ENCODE results near the gene SLC16A4.

DNA sequence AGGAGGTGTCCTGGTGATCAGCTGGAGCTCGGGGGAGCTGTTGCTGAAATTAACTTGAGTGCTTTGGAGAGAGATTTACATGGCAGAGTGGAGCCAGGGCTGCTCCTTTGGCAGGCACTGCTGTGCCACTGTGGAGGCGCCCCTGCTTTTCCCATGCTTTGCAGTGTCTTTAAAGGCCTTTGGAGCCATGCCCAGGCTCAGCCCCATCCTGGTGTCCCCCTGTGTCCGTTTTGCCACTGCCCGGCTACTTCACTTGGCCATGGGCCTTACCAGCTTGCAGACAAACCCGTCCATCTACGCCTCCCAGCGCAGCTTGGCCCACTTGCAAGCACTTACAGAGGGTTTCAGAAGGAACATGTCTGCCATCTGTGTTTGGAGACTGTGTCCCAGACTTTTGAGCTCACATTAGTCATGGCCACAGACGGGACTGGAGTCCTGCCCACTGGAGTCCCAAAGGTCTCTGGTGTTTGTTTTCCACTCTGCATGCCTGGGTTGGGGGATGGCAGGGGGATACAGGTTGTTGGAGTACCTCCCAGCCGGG, 34.9 kb upstream of the SLC16A4 start:
- TF ChIP-seq, protein P1, sequence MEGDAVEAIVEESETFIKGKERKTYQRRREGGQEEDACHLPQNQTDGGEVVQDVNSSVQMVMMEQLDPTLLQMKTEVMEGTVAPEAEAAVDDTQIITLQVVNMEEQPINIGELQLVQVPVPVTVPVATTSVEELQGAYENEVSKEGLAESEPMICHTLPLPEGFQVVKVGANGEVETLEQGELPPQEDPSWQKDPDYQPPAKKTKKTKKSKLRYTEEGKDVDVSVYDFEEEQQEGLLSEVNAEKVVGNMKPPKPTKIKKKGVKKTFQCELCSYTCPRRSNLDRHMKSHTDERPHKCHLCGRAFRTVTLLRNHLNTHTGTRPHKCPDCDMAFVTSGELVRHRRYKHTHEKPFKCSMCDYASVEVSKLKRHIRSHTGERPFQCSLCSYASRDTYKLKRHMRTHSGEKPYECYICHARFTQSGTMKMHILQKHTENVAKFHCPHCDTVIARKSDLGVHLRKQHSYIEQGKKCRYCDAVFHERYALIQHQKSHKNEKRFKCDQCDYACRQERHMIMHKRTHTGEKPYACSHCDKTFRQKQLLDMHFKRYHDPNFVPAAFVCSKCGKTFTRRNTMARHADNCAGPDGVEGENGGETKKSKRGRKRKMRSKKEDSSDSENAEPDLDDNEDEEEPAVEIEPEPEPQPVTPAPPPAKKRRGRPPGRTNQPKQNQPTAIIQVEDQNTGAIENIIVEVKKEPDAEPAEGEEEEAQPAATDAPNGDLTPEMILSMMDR (IDR thresholded peaks at IDR 0.05): no peak
- TF ChIP-seq POLR2A (IDR thresholded peaks at IDR 0.05): no peak

Measured in vagina (tissue), 2 donors.